IPS-11a (cell line): ENCODE measurements around the gene INPP4B.
"Not testable (repeated sequence)": the region's sequence is repeated elsewhere in the genome, so short reads cannot be mapped to it uniquely, and the experiment has no call there.

Experiments used
- H3K4me3 ChIP-seq: one replicate; pipeline ENCODE4 v1.5.1; 2013; ENCODE audit warnings: low read depth, low read length, control low read depth

Gene INPP4B

GRCh38 chr4:142690406-142691163 is 155.5 kb downstream of the INPP4B start:
- no peak overlapping the region for H3K4me3 ChIP-seq

- H3K4me3 ChIP-seq, result no peak overlapping the region
Measured at GRCh38 chr4:142687547-142688275, 158.4 kb downstream of the INPP4B start.

DNA sequence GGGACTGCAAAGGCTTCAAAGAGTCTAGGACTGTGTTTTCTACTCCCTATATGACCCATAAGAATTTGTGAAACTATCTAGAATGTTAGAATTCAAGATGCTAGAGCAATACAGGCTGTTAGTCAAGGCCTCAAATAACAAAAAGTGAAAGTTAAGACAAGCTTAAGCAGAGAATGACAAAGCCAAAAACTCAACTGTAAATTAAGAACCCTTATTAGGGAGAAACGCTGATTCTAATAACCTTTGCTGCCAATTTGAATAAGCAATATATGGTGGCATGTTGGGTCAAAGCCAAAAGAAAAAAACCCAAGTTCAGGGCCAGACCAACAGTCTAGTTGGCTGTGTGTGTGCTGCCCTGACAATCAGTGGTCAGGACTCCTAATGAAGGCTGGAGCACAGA is 160.0 kb downstream of the INPP4B start:
- no peak overlapping the region for H3K4me3 ChIP-seq

GRCh38 chr4:142683997-142684396 is 162.1 kb downstream of the INPP4B start:
- no peak overlapping the region for H3K4me3 ChIP-seq

DNA sequence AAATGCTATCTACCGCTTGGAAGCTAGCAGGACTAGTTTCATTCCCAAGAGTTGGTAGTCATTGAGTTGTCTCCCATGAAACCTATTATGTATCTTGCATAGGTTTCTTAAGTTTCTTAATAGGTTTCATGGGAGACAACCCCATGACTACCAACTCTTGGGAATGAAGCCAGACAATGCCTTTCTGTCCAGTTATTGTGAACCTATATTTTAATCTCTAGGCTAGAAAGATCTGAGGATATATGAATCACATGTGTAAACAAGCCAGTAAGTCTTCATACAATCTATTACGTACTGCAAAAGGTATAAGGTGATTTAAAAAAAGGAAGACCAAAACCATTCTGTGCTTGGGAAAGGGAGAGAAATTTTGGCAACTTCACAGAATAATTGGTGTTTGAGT is 162.6 kb downstream of the INPP4B start:
- no peak overlapping the region for H3K4me3 ChIP-seq

DNA sequence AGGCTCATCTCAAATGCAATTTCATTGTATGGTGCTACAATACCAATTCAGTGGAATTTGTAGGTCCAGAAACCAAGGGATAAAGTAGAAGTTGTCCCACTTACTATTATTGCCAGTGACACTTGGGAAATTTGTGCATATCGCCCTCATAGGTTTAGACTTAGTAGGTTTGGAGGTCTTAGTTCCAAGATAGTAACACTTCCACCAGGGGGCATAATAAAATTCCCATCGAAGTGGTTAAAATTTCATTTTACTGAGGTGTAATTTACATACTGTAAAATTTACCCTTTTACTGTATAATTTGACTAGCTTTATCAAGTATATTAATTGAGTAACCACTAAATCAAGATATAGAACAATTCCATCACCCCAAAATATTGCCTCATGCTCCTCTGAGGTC is 174.6 kb downstream of the INPP4B start:
- no peak overlapping the region for H3K4me3 ChIP-seq

GRCh38 chr4:142663828-142664227 is 182.3 kb downstream of the INPP4B start:
- H3K4me3 ChIP-seq, result no peak overlapping the region

- H3K4me3 ChIP-seq, result no peak overlapping the region
Measured at GRCh38 chr4:142660728-142661127, 185.4 kb downstream of the INPP4B start.

- no peak overlapping the region for H3K4me3 ChIP-seq
Measured at GRCh38 chr4:142656178-142656577, 189.9 kb downstream of the INPP4B start.

GRCh38 chr4:142648378-142648777 is 197.7 kb downstream of the INPP4B start:
- no peak overlapping the region for H3K4me3 ChIP-seq

- no peak overlapping the region for H3K4me3 ChIP-seq
Measured at GRCh38 chr4:142645475-142646108, 200.5 kb downstream of the INPP4B start.

GRCh38 chr4:142644628-142645027 is 201.5 kb downstream of the INPP4B start:
- not testable (repeated sequence) for H3K4me3 ChIP-seq

DNA sequence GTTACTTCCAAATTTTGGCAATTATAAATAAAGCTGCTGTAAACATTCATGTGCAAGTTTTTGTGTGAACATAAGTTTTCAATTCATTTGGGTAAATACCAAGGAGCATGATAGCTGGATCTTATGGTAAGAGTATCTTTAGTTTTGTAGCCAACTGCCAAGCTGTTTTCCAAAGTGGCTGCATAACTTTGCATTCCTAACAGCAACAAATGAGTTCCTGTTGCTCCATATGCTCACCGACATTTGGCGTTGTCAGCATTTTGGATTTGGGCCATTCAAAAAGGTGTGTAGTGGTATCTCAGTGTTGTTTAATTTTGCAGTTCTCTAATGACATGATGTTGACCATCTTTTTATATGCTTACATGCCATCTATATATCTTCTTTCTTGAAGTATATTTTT is 208.5 kb downstream of the INPP4B start:
- no peak overlapping the region for H3K4me3 ChIP-seq

DNA sequence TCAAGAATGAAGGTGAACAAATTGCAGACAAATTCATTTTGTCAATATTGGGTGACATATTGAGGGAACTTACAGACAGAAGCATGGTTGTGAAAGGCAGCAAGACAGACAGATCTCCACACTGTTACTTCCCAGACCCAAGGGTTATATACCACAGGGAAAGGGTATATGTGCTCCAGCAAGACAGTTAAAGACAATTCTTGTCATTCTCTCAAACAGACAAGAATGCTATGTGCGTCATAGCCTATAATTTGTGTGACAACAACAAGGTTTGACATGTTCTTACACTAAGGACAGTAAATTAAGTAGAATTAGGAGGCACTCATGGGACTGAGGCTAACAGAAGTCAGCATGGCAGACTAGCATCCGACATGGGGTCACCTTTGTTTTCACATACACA is 214.3 kb downstream of the INPP4B start:
- no peak overlapping the region for H3K4me3 ChIP-seq

GRCh38 chr4:142615324-142615665 is 230.8 kb downstream of the INPP4B start:
- no peak overlapping the region for H3K4me3 ChIP-seq

DNA sequence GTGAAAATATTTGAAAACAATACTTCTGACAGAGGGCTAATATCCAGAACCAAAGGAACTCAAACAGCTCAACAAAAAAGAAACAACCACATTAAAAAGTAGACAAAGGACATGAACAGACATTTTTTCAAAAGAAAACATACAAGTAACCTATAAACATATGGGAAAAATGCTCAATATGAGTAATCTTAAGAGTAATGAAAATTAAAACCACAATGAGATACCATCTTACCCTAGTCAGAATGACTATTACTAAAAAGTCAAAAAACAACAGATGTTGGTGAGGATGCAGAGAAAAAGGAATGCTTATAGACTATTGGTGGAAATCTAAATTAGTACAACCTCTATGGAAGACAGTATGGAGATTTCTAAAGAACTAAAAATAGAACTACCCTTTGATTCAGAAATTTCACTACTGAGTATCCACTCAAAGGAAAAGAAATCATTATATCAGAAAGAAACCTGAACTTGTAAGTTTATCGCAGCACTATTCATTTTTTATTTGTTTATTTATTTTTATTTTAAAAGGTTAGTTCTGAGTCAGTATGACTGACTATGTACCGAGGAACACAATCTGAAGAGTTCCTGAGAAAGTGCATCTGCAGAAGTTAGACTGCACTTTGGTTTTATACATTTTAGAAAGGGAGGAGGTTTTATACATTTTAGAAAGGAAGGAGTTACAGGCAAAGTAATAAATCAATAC is 231.3 kb downstream of the INPP4B start:
- H3K4me3 ChIP-seq, result no peak overlapping the region

DNA sequence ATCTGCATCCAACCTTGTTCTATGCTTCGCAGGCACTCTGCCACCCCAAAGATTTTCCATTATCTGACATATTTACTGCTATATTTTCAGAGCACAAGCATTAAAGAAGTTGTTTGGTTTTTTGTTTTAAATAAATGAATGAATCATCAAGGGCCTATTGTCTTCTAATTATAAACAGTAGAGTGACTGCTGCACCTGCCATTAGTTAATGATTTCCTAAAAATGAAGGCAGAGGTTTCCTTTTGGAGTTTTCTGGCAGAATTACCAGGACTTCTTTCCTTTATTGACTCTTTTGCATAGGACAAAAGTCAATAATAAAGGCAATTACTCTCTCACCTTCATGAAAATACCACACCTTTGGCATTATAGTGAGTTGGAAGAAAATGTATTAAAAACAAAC is 238.1 kb downstream of the INPP4B start:
- H3K4me3 ChIP-seq, result no peak overlapping the region

GRCh38 chr4:142600952-142601351 is 245.1 kb downstream of the INPP4B start:
- no peak overlapping the region for H3K4me3 ChIP-seq

DNA sequence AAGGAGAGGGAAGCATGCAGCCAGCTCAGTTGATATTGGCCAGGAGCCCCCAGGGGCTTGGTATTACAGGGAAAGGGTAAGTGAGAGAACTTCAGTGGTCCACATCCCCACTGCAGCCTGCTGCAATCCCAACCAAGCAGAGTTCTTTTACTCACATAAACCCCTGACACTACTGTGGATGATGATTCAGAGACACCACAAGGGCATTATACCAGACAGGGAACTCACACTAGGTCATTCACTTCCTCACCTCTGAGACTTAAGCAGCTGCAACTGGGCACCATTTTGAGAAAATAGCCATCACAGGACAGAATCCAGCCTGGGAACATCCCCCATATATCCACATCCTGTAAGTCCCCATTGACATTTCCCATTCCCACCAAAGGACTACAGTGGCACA is 248.0 kb downstream of the INPP4B start:
- H3K4me3 ChIP-seq, result no peak overlapping the region

DNA sequence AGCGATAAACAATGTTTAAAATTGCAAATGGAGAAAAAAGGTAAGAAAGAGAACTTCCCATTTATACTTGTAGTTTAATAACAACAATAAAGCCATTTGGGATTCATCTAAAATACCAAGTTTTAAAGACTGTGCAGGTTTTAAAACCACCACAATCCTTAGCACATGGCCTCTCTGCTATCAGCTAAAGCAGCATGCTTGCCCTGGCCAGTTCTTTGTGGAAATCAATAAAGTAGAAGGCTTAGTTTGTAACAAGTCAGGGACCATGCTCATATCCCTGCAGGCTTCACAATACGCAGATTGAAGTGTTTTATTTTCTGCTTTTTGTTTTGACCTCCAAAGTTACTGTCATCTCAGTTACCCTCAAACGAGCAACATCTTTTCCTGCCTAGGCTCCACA is 249.5 kb downstream of the INPP4B start:
- no peak overlapping the region for H3K4me3 ChIP-seq

GRCh38 chr4:142596121-142596520 is 250.0 kb downstream of the INPP4B start:
- no peak overlapping the region for H3K4me3 ChIP-seq
